ENCODE measurements around the gene YPEL1. TPM values are rescaled to one million over a fixed set of nuclear protein-coding genes. Genes with fewer than 3 reads are reported as not detected.

Gene YPEL1
- total and polyA plus RNA-seq, 2 of the 8 experiments (the other 6 are each of a cell fraction or from before 2014, with no cell fraction given): 6.0 to 6.7 TPM

DNA sequence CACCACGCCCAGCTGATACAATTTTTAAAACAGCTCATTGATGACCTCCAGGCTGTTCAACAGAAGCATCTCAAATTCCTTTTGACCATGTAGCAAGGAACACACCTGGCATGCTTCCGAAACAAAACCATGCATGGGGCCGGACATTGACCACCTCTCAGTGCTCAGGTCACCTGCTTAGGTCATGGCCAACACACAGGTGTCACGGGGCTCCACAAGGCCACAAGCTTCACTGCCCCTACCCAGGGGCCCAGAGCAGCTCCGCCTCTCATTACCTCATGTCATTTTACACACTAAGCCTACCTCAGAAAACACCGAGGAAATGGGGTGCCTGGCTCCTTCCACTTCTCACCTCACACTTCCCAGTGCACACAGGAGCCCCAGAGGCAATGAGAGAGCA is 26.6 kb downstream of the YPEL1 start:
- H3K36me3 ChIP-seq (ENCODE audit: control insufficient read depth in 2 of 4, insufficient read depth in 4 of 4, low read length in 3 of 4): peaks cover 0 to 5% (median 3%) of the 10 kb centered on the region in 4 experiments; a peak in 2 of 8 replicates
- H3K79me2 ChIP-seq (ENCODE audit: control insufficient read depth in 1 of 2, insufficient read depth in 2 of 2, low read length in 2 of 2): no peaks in the 10 kb centered on the region
- H3K4me1 ChIP-seq (replicated peaks in 1 of 4; ENCODE audit: control insufficient read depth in 3 of 4, insufficient read depth in 4 of 4, low read length in 3 of 4): no peaks in the 10 kb centered on the region
- no peak overlapping the region for H3K56ac ChIP-seq (replicated peaks; ENCODE audit: insufficient read length, low read depth, low read length)
- no peaks in the 10 kb centered on the region for H3K9me3 ChIP-seq (ENCODE audit: insufficient read depth in 2 of 2, low read depth in 1 of 2, low read length in 1 of 2)
- no peak overlapping the region for H3K14ac ChIP-seq (ENCODE audit: insufficient read length)
- H4K8ac ChIP-seq (ENCODE audit: extremely low read depth, insufficient read depth, low read length): no peak overlapping the region
- no peaks in the 10 kb centered on the region for H3K27me3 ChIP-seq (replicated peaks in 1 of 4; ENCODE audit: control insufficient read depth in 3 of 4, extremely low read depth in 1 of 4, insufficient read depth in 3 of 4, low read length in 3 of 4)
- ChIA-PET CTCF (ENCODE audit: partially characterized antibody) (interaction anchor here (0.7 to 2.7 kb wide), 6 partner anchors 10 to 216 kb away, joined by 3 to 13 read pairs (median 4); no protein-coding TSS in a partner anchor), POLR2A (ENCODE audit: partially characterized antibody) (no interaction called here)
- no peak overlapping the region for H2AK5ac ChIP-seq (ENCODE audit: low read depth, low read length)
- H2BK120ac ChIP-seq (replicated peaks; ENCODE audit: low read depth, low read length): no peak overlapping the region
- no peak overlapping the region for H4K5ac ChIP-seq (ENCODE audit: insufficient read length, low read depth, low read length)
- no peak overlapping the region for H3K9ac ChIP-seq (replicated peaks in 1 of 4; ENCODE audit: extremely low read depth in 1 of 4, low read depth in 3 of 4, low read length in 3 of 4)
- H4K20me1 ChIP-seq (replicated peaks in 1 of 2; ENCODE audit: control insufficient read depth in 1 of 2, insufficient read depth in 2 of 2, low read length in 2 of 2): peaks cover 0 to 10% of the 10 kb centered on the region in 2 experiments
- H3K4me3 ChIP-seq (ENCODE audit: extremely low read depth in 1 of 4, insufficient read depth in 2 of 4, low read depth in 3 of 4, low read length in 4 of 4): no peak overlapping the region
- H2BK20ac ChIP-seq (ENCODE audit: low read length): no peak overlapping the region
- no peak overlapping the region for H2AFZ ChIP-seq (ENCODE audit: low read length)
- H2BK12ac ChIP-seq (ENCODE audit: low read depth, low read length): no peak overlapping the region
- no peak overlapping the region for H3K27ac ChIP-seq (ENCODE audit: low read depth, low read length)
- no peak overlapping the region for H2BK15ac ChIP-seq (ENCODE audit: low read length)
- H4K91ac ChIP-seq (replicated peaks; ENCODE audit: insufficient read length, low read length): no peak overlapping the region
- no peaks in the 10 kb centered on the region for H3K23me2 ChIP-seq (ENCODE audit: low read depth, low read length)
- H3K4ac ChIP-seq (replicated peaks; ENCODE audit: insufficient read length, low read depth, low read length): no peak overlapping the region
- no peaks in the 10 kb centered on the region for H3K79me1 ChIP-seq (ENCODE audit: low read depth, low read length)
- WGBS, 2 experiments (ENCODE audit: extremely low coverage in 1 of 2, insufficient coverage in 1 of 2, insufficient read length in 1 of 2, insufficient replicate concordance in 2 of 2, low coverage in 1 of 2, low lambda C conversion rate in 2 of 2, missing lambda C conversion rate in 1 of 2): 95% methylated on average over 6 of the region's 6 CpGs; no CpG with 5 or more reads in 1 of the 2 experiments
- no peak overlapping the region for H3K23ac ChIP-seq (ENCODE audit: insufficient read length)
- FAIRE-seq: no peak
- H3K4me2 ChIP-seq (ENCODE audit: insufficient read depth in 1 of 2, low read depth in 2 of 2, low read length in 2 of 2): no peak overlapping the region
- DNase-seq (ENCODE audit: low read depth in 1 of 2, low spot score in 2 of 2): no peak
- H3K18ac ChIP-seq (ENCODE audit: extremely low read depth, low read length): no peak overlapping the region
- no peak overlapping the region for H2BK5ac ChIP-seq (ENCODE audit: low read depth, low read length)
- TF ChIP-seq EZH2 (IDR thresholded peaks at IDR 0.05; ENCODE audit: low read depth, low read length, severe bottlenecking) (no peak), SIRT6 (IDR thresholded peaks at IDR 0.05; ENCODE audit: low read length) (no peak), RNF2 (IDR thresholded peaks at IDR 0.05; ENCODE audit: borderline replicate concordance, low read depth, low read length, missing control alignments, poor library complexity, severe bottlenecking) (no peak), KDM5A (IDR thresholded peaks at IDR 0.05; ENCODE audit: low read length) (no peak), RBBP5 (IDR thresholded peaks at IDR 0.05; ENCODE audit: borderline replicate concordance, low read depth, low read length) (no peak), GABPA (IDR thresholded peaks at IDR 0.05; ENCODE audit: borderline replicate concordance, insufficient read depth, low read length) (no peak), SAP30 (IDR thresholded peaks at IDR 0.05; ENCODE audit: insufficient read depth, insufficient replicate concordance, low read length) (no peak), RAD21 (IDR thresholded peaks at IDR 0.05 in 1 of 2, conservative IDR thresholded peaks at IDR 0.05 in 1 of 2; ENCODE audit: low read depth in 2 of 2, low read length in 2 of 2) (no peak), POLR2A (IDR thresholded peaks at IDR 0.05; ENCODE audit: control extremely low read depth in 1 of 2, low read depth in 2 of 2, low read length in 2 of 2) (no peak), NANOG (IDR thresholded peaks at IDR 0.05; ENCODE audit: insufficient read depth, low read depth, low read length, poor library complexity, severe bottlenecking) (no peak), BRCA1 (IDR thresholded peaks at IDR 0.05; ENCODE audit: low read depth, low read length) (no peak), JUND (IDR thresholded peaks at IDR 0.05; ENCODE audit: low read length) (no peak), SP2 (IDR thresholded peaks at IDR 0.05; ENCODE audit: low read length) (no peak), CEBPB (IDR thresholded peaks at IDR 0.05; ENCODE audit: low read depth, low read length) (no peak)

All from H1 (cell line).